Stimulated activated CD4-positive, alpha-beta T cell treated with anti-CD3 and anti-CD28 coated beads, TNF-alpha, amount 100 ng/mL, for 4 hours (primary cell): Measurements from ENCODE around the gene FNIP2.
"Not testable (repeated sequence)": the region's sequence is repeated elsewhere in the genome, so short reads cannot be mapped to it uniquely, and the experiment has no call there.

ENCODE experiments used
- DNase-seq, 3 experiments: peaks; one replicate each; pipeline ENCODE4 v3.0.0-alpha.2; 2020; ENCODE audit warnings: low read depth in 3 of 3

The FNIP2 gene

GRCh38 chr4:158814207-158814606, 45.4 kb downstream of the FNIP2 start:
- no peak for DNase-seq

- no peak for DNase-seq
Measured at GRCh38 chr4:158814636-158815330, 46.0 kb downstream of the FNIP2 start.

GRCh38 chr4:158816955-158817354, 48.1 kb downstream of the FNIP2 start:
- no peak for DNase-seq

- no peak for DNase-seq
Measured at GRCh38 chr4:158817562-158818296, 48.9 kb downstream of the FNIP2 start.

- no peak for DNase-seq
Measured at GRCh38 chr4:158818560-158819140, 49.8 kb downstream of the FNIP2 start.

GRCh38 chr4:158819942-158820786, 51.3 kb downstream of the FNIP2 start:
- no peak for DNase-seq

- no peak for DNase-seq
Measured at GRCh38 chr4:158821228-158821971, 52.6 kb downstream of the FNIP2 start.

- DNase-seq: no peak
Measured at GRCh38 chr4:158822348-158822747, 53.5 kb downstream of the FNIP2 start.

GRCh38 chr4:158823461-158823873, 54.6 kb downstream of the FNIP2 start:
- DNase-seq: no peak

- DNase-seq: no peak
Measured at GRCh38 chr4:158824425-158825274, 55.8 kb downstream of the FNIP2 start.

- DNase-seq: no peak
Measured at GRCh38 chr4:158825433-158826036, 56.7 kb downstream of the FNIP2 start.

GRCh38 chr4:158826057-158826456, 57.2 kb downstream of the FNIP2 start:
- no peak for DNase-seq

- no peak for DNase-seq
Measured at GRCh38 chr4:158826882-158827281, 58.1 kb downstream of the FNIP2 start.

GRCh38 chr4:158827543-158827981, 58.7 kb downstream of the FNIP2 start:
- DNase-seq: no peak

GRCh38 chr4:158828151-158828550, 59.3 kb downstream of the FNIP2 start:
- DNase-seq: not testable (repeated sequence)

- no peak for DNase-seq
Measured at GRCh38 chr4:158829254-158829653, 60.4 kb downstream of the FNIP2 start.

GRCh38 chr4:158833602-158834001, 64.8 kb downstream of the FNIP2 start:
- DNase-seq: no peak

- DNase-seq: no peak
Measured at GRCh38 chr4:158835226-158836001, 66.6 kb downstream of the FNIP2 start.

GRCh38 chr4:158836002-158836369, 67.2 kb downstream of the FNIP2 start:
- no peak for DNase-seq
